ENCODE data around the gene CYFIP1.

The CYFIP1 gene

GRCh38 chr15:22967084-22967770, 12.9 kb downstream of the CYFIP1 start:
- DNase-seq: no peak

GRCh38 chr15:22966321-22967083, 13.7 kb downstream of the CYFIP1 start:
- no peak for DNase-seq

DNA sequence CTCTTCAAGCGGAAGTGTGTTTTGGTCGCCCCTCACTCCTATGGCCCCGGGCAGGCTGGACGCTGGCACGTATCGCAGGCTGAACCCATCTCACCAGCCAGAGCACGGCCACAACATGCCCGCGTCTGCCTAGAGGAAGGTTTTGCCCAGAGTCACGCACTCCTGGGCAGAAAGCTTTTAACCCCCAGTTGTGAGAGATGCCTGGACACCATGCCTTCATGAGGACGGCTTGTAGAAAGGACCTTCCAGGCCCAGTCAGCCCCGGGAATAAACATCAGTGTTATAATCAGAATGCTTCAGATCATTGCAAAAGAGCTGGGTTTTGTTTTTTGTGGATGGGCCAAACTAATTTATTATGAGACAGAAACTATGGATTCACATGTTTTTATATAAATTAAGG, 16.5 kb downstream of the CYFIP1 start:
- no peak for DNase-seq

DNA sequence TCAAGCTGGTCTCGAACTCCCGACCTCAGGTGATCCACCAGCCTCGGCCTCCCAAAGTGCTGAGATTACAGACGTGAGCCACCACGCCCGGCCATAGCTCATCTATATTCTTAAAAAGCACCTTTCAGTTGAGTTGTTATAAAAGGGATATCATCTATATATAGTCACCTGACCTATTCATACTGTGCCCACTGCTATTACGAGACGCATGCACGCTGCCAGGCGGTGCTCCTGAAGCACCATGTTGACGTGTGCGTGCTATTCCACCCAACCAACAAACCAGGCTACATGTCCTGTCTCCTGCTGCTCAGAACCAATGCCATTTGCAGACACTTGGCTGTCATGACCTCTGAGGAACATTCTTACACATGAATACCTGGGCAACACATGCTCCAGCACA, 17.6 kb downstream of the CYFIP1 start:
- DNase-seq: no peak

GRCh38 chr15:22961762-22962161, 18.4 kb downstream of the CYFIP1 start:
- DNase-seq: no peak

DNA sequence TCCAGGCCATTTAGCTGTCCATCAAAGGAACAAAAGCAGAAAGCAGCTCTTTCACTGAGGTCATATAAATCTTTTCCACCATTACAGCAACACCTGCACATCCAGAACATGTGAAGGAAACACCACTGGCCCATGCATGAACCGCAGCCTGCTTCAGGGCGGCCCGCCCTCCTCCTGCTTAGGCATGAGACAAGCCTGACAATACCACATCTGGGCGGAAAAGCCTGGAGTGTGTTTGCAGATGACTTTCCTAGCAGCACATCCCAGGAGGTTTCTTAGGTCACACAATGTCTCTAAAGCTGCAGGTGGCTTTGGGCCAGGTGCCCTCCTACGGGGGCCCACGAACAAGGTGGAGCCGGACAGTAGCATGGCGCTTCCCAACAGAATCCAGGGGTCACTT, 19.6 kb downstream of the CYFIP1 start:
- DNase-seq: no peak

- DNase-seq: no peak
Measured at GRCh38 chr15:22960126-22960525, 20.0 kb downstream of the CYFIP1 start.

DNA sequence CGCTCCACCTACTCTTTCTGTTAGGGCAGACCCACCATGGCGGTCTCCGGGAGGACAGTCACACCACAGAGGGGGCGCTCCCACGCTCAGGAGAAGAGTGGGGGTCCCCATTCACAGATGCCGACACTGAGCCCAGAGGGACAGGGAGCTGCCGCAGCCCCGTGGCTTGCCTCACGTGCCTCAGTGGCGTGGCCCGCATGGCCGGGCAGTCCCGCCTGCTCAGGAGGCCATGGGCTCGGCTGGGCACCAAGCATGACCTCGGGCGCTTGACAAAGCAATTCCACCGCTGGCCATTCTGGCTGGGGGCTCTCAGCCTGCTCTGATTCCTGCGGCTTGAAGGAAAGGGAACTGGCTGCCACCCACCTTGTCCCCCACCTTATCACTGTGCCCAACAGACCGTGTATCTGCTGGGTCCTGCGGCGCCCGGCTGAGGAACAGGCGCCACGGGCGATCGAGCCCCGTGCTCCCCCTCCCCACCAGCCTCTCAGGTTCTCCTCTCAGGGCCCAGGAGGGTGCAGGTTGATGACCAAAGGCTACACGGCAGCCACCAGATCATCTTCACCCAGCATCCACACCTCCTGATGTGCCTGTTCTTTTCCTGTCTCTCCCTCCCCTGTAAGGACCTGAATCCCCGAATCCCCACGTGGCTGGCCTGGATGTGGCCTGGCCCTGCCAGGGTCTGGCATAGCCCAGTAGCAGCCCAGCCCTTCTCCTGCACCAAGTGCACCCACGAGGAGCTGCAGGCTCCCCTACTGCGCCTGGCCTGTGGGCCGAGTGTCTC, 20.7 kb downstream of the CYFIP1 start:
- no peak for DNase-seq

DNA sequence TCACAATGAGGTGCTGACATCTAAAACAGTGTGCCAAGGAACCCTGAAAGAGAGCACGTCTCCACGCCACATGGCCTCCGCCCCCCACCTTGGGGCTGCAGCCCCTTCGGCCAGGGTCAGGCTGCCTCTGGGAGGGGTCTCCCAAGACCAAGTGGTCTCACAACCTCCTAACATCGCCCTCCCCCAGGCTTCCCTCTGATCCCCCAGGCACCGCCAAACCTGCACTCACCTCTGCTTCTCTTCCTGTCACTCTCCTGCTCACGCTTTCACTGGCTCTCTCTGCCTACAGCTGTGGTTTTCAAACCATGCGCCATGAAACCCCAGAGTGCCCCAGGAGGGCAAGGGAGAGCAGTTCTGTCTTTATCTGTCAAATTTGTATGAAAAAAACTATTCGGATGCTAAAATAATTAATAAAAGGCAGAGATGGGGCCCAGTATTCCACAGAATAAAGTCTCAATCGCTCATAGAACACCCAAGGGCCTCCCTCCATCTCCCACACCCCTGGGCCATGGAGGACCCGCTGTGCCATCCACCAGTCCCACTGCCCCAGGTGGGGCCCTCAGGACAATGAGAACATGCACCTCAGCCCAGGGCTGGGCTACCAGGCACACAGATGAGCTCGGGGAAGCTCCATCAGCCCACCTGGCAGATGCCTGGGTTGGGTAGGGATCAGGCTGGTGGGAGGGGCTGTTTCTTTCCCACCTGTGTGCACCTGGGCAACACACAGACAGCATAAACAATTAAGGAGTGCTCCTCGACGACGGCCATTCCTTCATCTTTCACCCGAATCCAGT, 21.5 kb downstream of the CYFIP1 start:
- DNase-seq: no peak

- no peak for DNase-seq
Measured at GRCh38 chr15:22956978-22957260, 23.2 kb downstream of the CYFIP1 start.

GRCh38 chr15:22956257-22956977, 23.8 kb downstream of the CYFIP1 start:
- no peak for DNase-seq

DNA sequence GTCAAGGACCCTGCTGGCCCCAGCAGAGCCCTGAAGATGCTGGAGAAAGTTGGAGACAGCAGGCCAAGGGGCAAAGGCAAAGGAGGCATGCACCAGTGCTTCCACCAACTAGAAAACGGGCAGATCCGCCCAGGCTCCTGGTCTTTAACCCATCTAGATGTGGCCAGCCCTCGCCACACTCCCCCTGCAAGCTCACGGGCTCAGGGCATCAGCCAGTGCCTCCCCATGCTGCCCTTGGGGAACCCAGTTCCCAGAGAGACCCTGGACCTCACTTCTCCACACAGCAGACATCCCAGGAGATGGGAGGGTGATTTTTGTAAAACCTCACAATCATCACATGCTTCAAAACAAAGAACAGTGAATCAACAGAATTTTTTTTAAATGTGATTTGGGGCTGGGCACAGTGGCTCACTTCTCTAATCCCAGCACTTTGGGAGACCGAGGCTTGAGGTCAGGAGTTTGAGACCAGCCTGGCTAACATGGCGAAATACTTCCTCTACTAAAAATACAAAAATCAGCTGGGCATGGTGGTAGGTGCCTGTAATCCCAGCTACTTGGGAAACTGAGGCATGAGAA, 24.5 kb downstream of the CYFIP1 start:
- no peak for DNase-seq

DNA sequence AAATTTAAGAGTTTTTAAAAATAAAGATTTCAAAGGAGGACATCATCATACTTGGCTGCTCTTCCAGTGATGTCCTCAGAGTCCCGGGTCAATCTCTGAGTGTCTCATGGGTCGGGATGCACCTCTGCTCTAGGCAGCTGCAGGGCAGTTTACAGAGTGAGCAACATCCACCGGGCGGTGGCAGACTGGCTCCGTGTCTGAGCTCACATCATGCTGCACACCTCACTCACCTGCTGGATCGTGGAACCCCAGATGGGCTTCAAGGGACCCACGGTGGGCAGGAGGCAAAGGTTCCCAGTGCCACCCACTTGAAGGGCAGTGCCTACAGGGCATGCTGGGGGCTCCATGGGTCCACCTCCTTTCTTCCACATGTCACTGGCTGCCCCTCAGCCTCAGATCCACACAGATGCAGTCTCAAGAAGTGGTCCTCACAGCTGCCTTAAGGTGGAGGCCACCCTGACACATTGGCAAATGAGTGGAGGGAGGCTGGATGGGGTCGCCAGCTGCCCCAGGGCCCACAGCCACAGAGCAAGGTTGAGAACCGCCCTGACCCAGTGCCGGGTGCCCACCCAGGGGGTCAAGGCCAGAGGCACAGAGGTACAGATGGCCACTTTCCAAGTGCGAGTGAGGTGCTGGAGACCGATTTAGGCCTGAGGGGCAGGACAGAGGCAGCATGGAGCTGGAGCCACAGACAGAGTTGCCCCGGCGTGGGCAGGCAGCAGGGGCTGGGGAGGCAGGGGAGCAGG, 25.2 kb downstream of the CYFIP1 start:
- no peak for DNase-seq

DNA sequence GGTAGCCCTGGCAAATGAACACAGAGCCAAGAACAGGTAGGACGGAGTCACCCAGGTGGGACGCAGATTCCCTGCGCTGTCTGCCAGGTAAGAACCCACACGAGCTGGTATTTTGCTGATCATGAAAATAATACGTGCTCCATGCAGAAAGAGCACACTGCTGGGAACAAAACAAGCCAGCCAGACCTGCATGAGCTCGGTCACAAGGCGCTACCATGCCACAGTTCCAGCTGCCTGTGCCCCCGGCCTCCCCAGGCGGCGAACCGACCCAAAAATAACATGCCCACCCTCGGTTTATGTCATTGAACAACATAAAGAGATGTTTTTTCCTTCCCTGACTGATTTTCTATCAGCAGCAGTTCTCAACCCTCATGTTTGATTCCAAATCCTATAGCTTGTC, 25.8 kb downstream of the CYFIP1 start:
- no peak for DNase-seq

DNA sequence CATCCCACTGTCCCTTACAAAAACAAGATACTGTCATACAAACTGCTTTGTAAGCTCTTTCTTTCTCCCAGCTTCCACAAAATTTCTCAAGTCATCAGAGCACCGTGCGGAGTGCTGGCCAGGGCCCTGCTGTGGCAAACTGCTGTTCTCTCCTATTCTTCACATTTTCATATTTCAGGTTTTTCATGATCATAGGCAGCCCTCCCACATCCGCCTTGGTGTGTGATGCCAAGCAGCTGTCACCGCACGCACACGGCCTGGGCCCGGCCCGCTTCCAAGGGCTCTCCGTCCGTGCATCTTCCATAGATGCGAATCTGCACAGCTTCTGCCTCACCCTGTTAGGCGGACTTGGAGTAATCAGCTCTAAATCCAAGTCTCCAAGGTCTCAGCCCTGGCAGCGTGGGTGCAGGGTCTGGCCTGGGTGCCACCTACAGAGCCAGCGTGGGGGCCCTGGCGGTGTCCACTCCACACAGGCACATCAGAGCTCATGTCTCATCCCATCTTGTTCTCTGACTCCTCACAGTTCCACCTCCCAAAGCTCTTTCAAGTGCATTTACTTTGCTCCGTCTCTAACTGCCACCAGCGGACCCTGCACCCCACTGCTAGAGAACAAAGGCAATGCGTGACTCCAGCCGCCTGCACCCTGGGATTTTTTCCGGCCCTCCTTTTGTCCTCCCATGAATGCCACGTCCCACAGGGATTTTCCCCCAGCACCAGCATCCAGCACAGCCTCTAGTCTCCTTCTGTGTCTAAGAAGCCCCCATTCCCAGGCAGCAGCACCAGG, 27.2 kb downstream of the CYFIP1 start:
- no peak for DNase-seq

DNA sequence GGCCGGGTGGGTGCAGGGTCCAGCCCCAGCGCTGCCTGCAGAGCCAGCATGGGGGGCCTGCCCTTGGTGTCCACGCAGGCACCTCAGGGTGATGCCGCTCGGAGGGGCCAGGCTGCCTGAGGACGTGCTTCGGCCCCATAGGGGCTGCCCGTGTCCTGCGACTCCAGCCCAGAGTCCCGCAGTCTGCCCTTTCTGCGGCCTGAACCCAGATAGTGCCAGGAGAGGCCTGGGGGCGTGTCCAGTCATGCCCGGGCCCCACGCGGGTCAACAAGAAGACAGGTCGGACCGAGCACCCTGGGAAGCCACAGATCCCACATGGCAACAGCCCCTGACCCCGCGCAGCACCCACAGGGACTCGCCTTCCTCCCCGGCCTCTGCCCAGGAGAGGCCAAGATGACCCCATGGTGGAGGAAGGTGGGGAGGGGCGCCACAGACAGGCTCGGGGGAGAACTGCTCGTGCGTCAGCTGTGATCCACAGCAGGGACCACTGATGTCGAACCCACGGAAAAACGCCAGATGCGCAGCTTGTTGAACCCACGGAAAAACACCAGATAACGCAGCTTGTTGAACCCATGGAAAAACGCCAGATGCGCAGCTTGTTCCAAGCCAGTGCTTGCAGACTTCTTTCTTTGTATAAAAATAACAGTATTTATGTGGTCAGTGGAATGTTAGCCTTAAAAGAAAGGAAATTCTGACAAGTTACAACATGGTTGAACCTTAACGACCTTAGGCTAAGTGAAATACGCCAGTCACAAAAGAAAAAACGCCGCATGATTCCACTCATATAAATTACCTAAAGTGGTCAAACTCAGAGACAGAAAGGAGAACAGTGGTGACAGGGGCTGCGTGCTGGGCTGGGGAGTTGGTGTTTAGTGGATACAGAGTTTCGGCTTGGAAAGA, 28.5 kb downstream of the CYFIP1 start:
- no peak for DNase-seq

DNA sequence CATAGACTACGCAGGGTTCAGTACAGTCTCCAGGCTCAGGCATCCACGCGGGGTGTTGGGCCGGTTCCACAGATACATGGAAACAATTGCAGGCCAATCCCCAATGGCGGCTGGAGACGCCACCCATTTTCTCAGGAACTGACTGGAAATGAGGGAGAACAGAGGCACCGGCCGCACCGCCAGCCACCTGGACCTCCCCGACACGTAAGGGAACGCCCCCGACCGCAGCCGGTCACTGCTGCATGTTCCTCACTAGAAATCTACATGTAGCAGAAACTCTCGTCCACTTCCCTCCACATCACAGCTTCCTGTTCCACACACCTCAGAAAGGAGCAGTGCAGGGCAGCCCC, 29.2 kb downstream of the CYFIP1 start:
- no peak for DNase-seq

DNA sequence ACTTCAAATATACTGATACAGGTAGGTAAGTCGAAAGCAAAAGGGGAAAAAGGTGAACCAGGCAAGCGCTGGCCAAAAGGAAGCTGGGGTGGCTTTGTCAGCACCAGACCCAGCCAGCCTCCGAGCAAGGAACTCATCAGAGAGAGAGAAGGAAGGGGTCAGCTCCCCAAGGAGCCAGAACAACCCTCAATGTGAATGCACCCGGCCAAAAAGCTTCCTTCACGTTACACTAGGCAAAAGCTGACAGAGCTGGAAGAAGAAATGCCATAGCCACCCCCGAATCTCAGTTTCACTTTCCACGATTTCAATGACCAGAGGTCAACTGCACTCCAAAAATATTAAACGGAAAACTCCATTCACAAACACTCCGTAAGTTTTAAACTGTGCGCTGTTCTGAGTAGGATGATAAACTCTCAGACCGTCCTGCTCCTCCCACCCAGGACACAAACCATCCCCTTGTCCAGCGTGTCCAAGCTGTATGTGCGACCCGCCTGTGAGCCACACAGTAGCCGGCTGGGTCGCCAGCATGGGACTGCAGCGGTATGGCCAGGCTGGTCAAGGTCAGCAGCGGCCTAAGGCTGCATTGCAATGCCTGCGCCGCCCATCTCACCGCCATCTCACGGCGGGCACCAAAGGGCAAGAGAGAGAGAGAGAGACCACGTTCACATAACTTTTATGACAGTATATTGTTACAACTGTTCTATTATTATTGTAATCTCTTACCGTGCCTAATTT, 29.7 kb downstream of the CYFIP1 start:
- no peak for DNase-seq

GRCh38 chr15:22949074-22949547, 31.1 kb downstream of the CYFIP1 start:
- no peak for DNase-seq

Measured in NCI-H446 treated with DMSO at 0.1 percent for 48 hours (cell line).